HG03103 (cell line): Measurements from ENCODE around the gene LSM14B.

Experiments used
- ATAC-seq: cut with Tn5 transposase; IDR thresholded peaks from one replicate; pipeline ENCODE4 v1.9.1; 2021; ENCODE audit warnings: low read depth; ENCODE audit not compliant: unreplicated experiment

Gene LSM14B

GRCh38 chr20:62131560-62132320 is 9.5 kb downstream of the LSM14B start:
- no peak for ATAC-seq

GRCh38 chr20:62132421-62132820 is 10.1 kb downstream of the LSM14B start:
- no peak for ATAC-seq

GRCh38 chr20:62133051-62133845 is 11.0 kb downstream of the LSM14B start:
- ATAC-seq = no peak

- ATAC-seq = no peak
Observed at GRCh38 chr20:62133864-62134263, 11.6 kb downstream of the LSM14B start.

- no peak for ATAC-seq
Observed at GRCh38 chr20:62134735-62135231, 12.5 kb downstream of the LSM14B start.

GRCh38 chr20:62135573-62136266 is 13.4 kb downstream of the LSM14B start:
- no peak for ATAC-seq

GRCh38 chr20:62136283-62137091 is 14.2 kb downstream of the LSM14B start:
- no peak for ATAC-seq

GRCh38 chr20:62137092-62137384 is 14.8 kb downstream of the LSM14B start:
- no peak for ATAC-seq

- ATAC-seq = no peak
Observed at GRCh38 chr20:62137478-62138203, 15.4 kb downstream of the LSM14B start.

GRCh38 chr20:62138204-62138543 is 15.9 kb downstream of the LSM14B start:
- ATAC-seq = no peak

GRCh38 chr20:62138912-62139311 is 16.6 kb downstream of the LSM14B start:
- ATAC-seq = no peak

GRCh38 chr20:62139636-62140035 is 17.4 kb downstream of the LSM14B start:
- ATAC-seq = no peak

GRCh38 chr20:62141043-62141396 is 18.7 kb downstream of the LSM14B start:
- no peak for ATAC-seq

- no peak for ATAC-seq
Observed at GRCh38 chr20:62141397-62142251, 19.3 kb downstream of the LSM14B start.

- peak; percentile 13 for ATAC-seq
Observed at GRCh38 chr20:62142252-62143080, 20.2 kb downstream of the LSM14B start.

GRCh38 chr20:62143081-62143956 is 21.0 kb downstream of the LSM14B start, which contains the start of the genes PSMA7 and SS18L1:
Gene PSMA7, minus strand, starts transcription at chr20:62143394. Its CDS starts 91 bp downstream, at chr20:62143303.
Gene SS18L1, plus strand, starts transcription at chr20:62143769. Its CDS starts 52 bp downstream, at chr20:62143821.
- ATAC-seq = peak; percentile 62
